Measurements from ENCODE around the gene STIM1. TPM values are rescaled to one million over a fixed set of nuclear protein-coding genes. Genes with fewer than 3 reads are reported as not detected.
"Not testable (repeated sequence)": the region's sequence is repeated elsewhere in the genome, so short reads cannot be mapped to it uniquely, and the experiment has no call there.

STIM1 gene
- total RNA-seq, 4 donors from 2014 or later, result 36.3 to 158 (median 46.1) TPM

- no peak overlapping the region for H3K27ac ChIP-seq
- no peaks in the 10 kb centered on the region for H3K9me3 ChIP-seq
- no peak for DNase-seq
- H3K4me1 ChIP-seq, result no peaks in the 10 kb centered on the region
- no peak overlapping the region for H3K4me3 ChIP-seq
- H3K36me3 ChIP-seq, result peaks cover 0 to 53% (median 0%) of the 10 kb centered on the region in 3 donors
- H3K27me3 ChIP-seq, result no peaks in the 10 kb centered on the region
- TF ChIP-seq CTCF (IDR thresholded peaks at IDR 0.05) (no peak), POLR2A (IDR thresholded peaks at IDR 0.05) (no peak)
Observed at GRCh38 chr11:4118107-4118506, 262.6 kb downstream of the STIM1 start.

GRCh38 chr11:4123218-4123617 lies 267.8 kb downstream of the STIM1 start:
- no peaks in the 10 kb centered on the region for H3K9me3 ChIP-seq
- no peak overlapping the region for H3K27ac ChIP-seq
- no peak for TF ChIP-seq POLR2A (IDR thresholded peaks at IDR 0.05)
- no peak for TF ChIP-seq CTCF (IDR thresholded peaks at IDR 0.05)
- H3K36me3 ChIP-seq, result peaks cover 0 to 77% (median 0%) of the 10 kb centered on the region in 3 donors
- no peaks in the 10 kb centered on the region for H3K4me1 ChIP-seq
- H3K4me3 ChIP-seq, result no peak overlapping the region
- no peaks in the 10 kb centered on the region for H3K27me3 ChIP-seq
- no peak for DNase-seq

GRCh38 chr11:4125141-4125540 lies 269.7 kb downstream of the STIM1 start:
- Histone ChIP-seq H3K9me3 (no peaks in the 10 kb centered on the region), H3K36me3 (peaks cover 0 to 69% (median 0%) of the 10 kb centered on the region in 3 donors), H3K27me3 (no peaks in the 10 kb centered on the region), H3K4me1 (no peaks in the 10 kb centered on the region), H3K27ac (no peak overlapping the region), H3K4me3 (no peak overlapping the region)
- TF ChIP-seq POLR2A (IDR thresholded peaks at IDR 0.05) (no peak), CTCF (IDR thresholded peaks at IDR 0.05) (no peak)
- DNase-seq, result no peak

- TF ChIP-seq POLR2A (IDR thresholded peaks at IDR 0.05), result no peak
- TF ChIP-seq CTCF (IDR thresholded peaks at IDR 0.05), result no peak
- Histone ChIP-seq H3K9me3 (no peaks in the 10 kb centered on the region), H3K36me3 (peaks cover 0 to 55% (median 0%) of the 10 kb centered on the region in 3 donors), H3K4me1 (no peaks in the 10 kb centered on the region), H3K4me3 (no peak overlapping the region), H3K27me3 (no peaks in the 10 kb centered on the region), H3K27ac (no peak overlapping the region)
- no peak for DNase-seq
Observed at GRCh38 chr11:4127357-4127756, 271.9 kb downstream of the STIM1 start.

- peaks cover 0 to 40% (median 0%) of the 10 kb centered on the region in 3 donors for H3K36me3 ChIP-seq
- H3K9me3 ChIP-seq, result not testable (repeated sequence)
Observed at GRCh38 chr11:4130219-4130618, 274.8 kb downstream of the STIM1 start.

GRCh38 chr11:4134806-4135205 lies 279.3 kb downstream of the STIM1 start:
- H3K4me1 ChIP-seq, result no peaks in the 10 kb centered on the region
- H3K36me3 ChIP-seq, result peaks cover 0 to 46% (median 0%) of the 10 kb centered on the region in 3 donors
- no peaks in the 10 kb centered on the region for H3K27me3 ChIP-seq
- TF ChIP-seq CTCF (IDR thresholded peaks at IDR 0.05) (no peak), POLR2A (IDR thresholded peaks at IDR 0.05) (no peak)
- DNase-seq, result no peak
- peaks cover 0 to 3% (median 0%) of the 10 kb centered on the region in 4 donors for H3K9me3 ChIP-seq
- H3K4me3 ChIP-seq, result no peak overlapping the region
- H3K27ac ChIP-seq, result no peak overlapping the region

More at GRCh38 chr11:4130219-4130618, 274.8 kb downstream of the STIM1 start:
- H3K4me3 ChIP-seq, H3K27me3 ChIP-seq, H3K27ac ChIP-seq, DNase-seq, H3K4me1 ChIP-seq: not testable (repeated sequence)

Data from Peyer's patch (tissue), 4 donors.